NCI-H2171 (cell line): ENCODE data around the gene SGCD.

Source experiments
- DNase-seq: peaks from one replicate; lab custom pipeline; 2025; lab: John Stamatoyannopoulos, UW

SGCD gene

DNA sequence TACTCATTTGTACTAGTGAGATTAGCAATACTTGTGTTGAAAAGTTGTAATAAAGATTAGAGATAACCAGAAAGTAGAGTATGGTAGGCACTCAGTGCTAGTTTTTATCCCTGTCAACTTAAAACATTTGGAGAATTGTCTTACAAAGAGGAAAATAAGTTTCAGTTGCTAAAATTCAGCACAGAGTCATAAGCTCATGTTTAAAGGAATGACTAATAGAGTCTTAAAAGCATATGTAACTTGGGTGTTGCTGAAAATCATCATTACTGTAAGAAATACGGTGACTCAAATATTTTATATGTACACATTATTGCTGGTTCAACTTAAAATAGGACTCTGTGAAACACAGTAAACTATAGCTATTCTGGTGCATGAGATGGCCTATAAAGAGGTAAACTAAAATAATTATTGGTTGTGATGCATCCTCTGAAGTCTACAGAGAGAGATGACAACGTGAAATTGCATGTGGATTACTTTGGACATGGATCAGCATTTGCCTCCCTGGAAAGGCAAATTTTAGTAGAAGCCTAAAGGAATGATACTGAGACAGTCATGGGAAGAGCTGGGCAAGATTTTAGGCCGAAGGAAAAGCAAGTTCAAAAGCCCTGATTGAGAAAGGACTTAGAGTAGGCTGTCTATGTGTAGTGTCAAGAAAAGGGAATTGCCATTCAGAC is 34.6 kb downstream of the SGCD start:
- no peak for DNase-seq

DNA sequence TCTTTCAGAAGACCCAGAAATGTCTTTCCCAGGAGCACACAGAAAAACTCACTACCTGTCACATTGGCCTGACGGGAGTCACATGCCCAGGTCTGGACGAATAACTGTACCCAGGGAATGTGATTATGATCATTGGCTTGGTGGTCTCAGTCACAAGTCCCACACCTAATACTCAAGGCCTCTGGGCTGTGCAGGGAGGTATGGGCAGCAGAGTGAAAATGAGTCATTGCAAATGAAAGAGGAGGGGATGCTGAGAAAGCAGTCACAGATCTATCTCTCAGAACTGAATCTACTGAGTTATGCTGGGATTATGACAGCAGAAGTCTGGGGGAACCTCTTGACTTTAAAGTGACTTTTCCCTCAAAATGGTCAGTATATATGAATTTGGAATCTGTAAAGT is 36.9 kb downstream of the SGCD start:
- no peak for DNase-seq

DNA sequence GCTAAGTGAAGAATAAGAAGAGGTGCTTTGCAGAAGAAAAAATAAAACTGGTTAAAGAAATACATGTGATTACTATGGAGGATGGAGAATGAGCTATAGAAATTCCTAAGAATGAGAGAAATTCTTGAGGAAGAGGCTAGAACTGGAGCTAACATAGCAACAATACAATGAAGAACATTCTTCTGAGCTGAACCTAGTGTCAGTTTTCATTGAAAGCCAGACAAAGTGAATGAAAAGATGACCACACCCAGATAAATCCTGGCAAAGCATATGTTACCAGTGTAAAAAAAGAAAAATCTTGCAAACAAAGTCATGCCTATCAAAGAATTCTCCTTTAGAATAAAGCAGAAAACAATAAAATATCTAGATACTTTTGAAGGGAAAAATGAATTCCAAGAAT is 39.6 kb downstream of the SGCD start:
- DNase-seq, result no peak

DNA sequence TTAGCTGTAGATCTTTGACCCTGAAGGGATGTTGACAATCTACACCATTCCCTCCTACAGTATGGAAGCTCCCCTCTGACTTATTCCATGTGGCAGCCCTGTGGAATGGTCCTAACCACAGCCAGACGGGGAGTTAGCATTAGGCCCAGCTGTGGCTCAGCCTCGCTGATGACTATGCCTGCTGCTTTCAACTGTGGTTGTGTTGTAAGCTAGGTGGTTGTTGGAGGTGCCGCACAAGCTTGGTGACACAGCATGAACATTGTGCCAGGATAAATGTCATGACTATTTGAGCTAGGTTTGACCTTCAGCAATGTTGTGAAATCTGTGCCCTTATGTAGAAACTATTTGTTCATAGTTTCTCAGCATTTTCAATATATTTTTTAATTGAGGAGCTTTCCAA is 40.6 kb downstream of the SGCD start:
- no peak for DNase-seq

DNA sequence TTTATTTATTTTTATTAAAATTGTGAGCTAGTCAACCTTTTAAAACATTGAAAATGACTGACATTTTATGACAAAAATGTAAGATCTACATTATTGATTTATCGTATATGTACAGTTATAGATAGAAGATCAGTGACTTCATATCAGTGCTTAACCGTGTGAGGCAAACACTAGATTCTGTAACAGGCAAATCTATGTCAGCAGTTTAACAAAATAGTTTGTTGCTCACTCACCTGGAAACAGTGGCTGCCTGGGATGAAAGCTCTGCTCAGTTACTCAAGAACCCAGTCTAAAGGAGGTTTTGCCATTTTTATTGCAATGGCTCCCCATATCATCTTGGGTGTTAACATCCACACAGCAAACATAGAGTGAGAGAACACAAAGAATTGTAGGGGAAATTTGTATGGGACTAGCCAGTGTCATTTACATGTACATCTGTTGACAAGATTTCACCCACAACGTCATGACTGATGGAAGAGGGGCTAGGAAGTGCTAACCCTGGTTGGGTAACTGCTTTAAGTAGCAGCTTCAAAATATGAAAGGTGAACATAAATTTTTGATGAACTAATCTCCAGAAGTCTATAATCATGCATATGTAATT is 49.0 kb downstream of the SGCD start:
- no peak for DNase-seq

DNA sequence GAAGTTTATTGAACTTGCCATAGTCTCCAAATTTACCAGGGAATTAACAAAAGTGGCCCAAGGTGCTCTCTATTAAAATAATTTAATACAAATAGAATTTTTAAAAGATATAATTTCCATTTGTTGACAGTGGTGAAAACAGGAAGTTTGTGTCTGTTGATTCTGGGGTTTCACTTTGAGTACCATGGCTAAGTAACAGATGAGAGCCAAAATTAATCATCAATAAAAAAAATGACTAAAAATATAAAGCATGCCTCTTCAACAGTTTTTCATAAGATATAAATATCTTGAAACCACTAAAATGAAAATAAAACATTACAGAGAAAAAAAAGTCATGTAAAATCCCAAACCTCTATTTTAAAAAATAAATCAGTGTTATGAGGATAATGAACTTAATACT is 49.8 kb downstream of the SGCD start:
- no peak for DNase-seq

DNA sequence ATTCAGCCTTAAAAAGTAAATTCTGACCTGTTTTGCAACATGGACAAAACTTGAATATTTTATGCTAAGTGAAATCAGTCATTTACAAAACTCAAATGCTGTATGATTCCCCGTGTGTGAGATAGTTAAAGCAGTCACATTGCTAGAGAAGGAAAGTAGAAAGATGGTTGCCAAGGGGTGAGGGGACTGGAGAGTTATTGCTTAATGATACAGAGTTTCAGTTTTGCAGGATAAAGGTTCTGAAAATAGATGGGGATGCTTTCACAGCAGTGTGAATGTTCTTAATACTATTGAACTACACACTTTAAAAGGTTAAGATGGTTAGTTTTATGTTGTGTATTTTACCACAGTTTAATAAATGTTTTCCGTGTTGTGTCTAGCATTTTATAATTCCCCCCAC is 51.2 kb downstream of the SGCD start:
- no peak for DNase-seq

DNA sequence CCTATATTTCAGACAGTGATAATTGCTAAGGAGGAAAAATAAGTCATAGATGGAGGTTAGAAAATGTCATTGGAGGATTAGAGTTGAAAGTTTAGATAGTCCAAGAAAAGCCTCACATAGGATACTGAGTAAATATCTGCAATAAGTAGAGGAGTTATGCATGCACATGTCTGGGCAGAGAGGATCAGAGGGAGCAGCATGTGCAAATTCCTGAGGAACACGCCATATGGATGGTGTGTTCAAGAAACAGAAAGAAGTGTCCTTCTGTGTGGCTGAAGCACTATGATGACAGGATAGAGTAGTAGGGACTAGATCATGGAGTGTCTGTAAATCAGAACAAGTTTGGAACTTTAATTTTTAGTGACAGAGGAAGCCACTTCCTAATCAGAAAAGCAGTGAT is 52.2 kb downstream of the SGCD start:
- no peak for DNase-seq

DNA sequence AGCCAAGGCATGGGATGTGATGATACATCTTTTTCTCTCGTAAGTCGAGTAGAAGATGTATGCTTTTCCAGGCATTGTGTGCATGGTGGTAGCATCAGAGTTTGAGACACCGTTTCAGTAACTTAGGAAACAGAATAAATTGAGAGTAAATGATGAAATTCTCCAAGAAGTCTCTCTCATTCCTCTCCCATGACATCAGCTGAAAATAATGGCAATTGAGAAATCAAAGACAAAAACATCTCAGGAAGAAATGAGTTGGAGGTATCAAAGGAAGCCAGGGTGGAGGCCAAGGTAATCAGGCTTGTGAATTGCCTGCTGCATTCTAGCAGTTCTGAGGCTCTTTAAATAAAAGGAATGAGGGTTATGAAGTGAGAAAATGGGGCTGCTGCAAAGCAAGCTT is 53.9 kb downstream of the SGCD start:
- no peak for DNase-seq

DNA sequence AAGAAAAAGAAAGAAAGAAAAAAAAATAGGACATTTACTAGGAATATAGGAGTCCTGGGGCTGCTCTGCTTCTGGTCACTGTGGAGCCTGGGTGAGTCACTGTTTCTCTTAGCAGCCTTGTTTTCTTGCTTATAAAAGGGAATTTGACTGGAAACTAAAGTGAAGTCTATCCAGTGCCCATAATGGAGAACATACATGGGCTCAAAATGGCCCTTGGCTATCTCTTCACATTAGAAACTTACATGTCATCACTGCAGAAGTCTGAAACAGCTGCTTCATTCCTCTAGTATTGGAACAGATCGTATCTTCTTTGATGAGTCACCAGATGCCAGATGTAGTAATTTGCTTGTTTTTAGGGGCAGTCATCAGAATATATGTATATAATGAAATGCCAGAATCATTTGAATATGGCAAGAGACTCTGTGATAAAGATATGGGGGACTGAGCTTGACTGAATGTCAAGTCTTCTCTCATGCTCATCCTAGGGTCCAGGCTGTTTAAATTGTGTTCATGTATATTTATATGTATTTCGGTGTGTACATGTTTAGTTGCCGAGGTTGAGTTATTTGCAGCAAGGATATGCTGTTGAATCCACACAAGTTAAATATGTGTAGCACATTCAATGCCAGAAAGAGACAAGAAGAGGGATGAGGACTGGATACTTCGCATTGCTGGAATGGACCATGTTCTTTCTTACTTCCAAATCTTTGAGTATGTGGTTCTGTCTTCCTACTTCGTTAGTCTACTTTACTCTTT is 56.7 kb downstream of the SGCD start:
- no peak for DNase-seq

DNA sequence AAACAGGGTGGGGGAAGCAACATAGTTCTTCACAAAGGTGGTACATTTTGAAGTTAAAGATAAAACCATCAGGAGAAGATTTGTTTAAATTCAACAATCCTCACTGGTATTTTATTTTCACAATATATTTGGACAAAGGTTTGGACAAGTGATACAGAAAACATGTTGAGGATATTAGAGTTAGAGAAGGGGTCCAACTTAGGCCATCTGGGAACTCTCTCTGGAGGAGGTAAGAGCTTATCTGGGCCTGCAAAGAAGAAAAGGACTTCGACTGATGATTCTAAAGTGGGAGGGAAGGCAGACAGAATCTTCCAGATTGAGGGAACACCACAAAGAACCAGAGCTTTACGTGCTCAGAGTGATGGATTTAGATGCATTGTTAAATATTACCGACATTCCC is 58.5 kb downstream of the SGCD start:
- no peak for DNase-seq

DNA sequence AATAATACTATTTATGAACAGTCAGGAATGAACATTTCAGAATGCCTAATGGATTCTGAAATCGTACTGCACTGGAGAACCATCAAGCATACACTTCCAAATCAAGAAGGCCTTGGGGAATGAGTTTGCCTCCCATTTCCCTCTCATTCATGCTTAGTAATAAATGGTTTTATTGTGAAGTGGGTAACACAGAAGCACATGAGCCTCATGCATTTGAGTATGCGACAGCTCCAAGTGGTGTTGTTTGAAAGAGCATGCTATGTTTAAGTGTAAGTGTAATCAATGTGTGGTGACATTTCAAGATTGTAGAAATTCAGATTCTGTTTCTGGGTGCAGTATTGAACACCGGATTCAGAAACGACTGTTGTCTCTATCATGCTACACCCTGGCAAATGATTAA is 60.0 kb downstream of the SGCD start:
- no peak for DNase-seq

DNA sequence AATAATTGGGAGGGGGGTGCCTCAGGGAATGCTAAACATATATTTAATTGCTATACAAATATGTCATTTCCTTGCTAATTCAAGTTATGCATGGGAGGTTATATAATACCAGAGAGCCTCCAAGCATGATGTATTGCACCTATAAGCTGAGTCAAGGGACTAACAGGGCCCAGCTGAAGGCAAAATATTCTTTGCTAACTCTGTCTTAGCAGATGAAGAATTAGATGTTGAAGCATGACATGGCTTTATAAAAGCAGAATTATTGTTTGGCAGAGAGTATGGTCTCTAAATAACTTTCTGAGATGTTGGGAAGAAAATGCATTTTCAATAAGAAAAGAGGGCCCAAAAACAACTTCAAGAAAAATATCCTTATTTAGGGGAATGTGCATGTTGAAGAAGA is 60.4 kb downstream of the SGCD start:
- DNase-seq, result no peak

DNA sequence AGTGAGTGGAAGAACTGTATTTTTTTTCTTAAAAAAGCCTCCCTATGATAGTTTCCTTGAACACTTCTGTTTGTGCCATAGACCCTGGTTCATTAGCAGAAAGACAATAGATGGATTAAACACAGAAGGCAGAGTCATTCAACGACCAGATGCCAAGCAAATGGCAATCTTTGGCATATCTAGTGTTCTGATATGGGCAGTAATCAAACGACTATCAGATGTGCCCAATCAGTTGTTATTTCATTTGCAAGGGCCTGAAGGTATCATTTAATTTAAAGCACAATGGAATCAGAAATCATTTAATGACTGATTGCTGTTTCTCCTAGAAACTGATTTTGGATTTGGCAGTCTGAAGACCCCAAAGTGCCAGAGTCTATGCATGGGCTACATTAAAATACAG is 61.3 kb downstream of the SGCD start:
- no peak for DNase-seq

DNA sequence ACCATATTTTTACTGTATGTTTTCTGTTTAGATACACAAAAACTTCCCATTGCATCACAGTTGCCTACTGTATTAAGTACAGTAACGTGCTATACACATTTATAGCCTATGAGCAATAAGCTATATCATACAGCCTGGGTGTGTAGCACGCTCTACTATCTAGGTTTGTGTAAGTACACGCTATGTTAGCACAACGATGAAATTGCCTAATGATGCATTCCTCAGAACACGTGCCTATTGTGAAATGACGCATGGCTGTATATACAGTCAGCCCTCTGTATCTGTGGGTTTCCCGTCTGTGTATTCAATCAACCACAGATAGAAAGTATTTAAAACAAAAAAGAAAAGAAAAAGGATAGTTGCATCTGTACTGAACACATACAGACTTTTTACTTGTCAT is 64.2 kb downstream of the SGCD start:
- DNase-seq, result no peak

DNA sequence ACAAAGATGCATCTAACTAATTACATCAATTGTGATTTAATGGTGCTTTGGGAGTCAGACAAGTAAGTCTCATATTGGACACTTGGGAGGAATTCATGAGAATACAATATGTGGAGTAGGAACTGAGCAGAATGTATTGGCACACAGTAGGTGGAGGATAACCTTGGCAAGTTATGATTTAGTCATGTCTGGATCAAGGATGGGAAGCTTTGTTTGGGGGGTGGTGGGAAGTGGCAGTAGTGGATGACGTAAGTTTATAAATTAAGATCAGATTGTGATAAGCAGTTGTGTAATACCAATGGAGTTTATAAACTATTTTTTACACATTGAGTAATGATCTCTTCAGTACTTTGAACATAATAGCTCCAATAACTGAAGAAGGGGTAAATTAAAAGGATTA is 67.0 kb downstream of the SGCD start:
- DNase-seq, result no peak

DNA sequence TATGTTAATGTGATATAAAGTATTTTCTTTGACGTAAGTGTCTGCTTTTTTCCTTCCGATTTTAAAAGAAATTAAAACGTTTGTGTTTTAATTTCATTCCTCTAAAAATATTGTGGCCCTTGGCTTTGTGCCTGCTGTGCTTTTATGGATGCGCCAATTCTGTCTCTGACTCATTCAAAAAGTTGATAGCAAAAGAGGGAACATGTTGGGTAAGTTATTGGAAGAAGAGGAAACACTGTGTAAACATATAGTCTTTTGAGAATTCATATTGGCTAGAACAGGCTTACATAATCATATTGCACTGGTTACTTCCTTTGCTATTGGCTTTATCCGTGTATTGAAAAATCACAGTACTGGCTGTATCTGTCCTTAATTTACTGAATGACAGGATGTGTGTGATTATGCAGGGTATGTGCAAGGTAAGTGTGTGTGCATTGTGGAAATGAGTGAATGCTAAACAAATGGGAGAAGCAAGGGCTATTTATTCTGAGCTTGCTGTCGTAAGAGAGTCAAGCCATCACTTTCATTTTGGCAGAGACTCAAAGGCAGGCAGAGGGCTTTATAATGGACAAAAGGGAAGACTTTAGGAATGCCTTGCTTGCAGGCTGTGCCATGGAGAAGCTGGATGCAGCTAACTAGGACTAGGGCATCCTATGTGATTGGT is 67.8 kb downstream of the SGCD start:
- DNase-seq, result no peak

DNA sequence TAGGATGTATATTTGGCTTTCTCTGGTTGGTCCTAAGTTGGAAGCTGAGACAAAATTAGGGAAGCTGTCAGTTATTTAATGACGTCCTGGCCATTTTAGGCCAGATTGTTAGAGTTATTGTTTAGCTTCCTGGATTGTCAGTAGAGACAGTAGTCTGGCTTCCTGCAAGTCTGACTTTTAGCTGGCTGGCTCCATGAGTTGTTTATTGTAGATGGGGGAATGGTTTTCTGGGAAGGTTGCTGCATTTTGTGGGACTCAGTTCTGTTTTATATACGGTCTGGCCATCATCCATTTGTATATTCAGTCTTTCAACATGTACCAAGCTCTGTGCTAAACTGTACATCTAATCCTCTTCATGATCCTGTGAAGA is 68.3 kb downstream of the SGCD start:
- no peak for DNase-seq

DNA sequence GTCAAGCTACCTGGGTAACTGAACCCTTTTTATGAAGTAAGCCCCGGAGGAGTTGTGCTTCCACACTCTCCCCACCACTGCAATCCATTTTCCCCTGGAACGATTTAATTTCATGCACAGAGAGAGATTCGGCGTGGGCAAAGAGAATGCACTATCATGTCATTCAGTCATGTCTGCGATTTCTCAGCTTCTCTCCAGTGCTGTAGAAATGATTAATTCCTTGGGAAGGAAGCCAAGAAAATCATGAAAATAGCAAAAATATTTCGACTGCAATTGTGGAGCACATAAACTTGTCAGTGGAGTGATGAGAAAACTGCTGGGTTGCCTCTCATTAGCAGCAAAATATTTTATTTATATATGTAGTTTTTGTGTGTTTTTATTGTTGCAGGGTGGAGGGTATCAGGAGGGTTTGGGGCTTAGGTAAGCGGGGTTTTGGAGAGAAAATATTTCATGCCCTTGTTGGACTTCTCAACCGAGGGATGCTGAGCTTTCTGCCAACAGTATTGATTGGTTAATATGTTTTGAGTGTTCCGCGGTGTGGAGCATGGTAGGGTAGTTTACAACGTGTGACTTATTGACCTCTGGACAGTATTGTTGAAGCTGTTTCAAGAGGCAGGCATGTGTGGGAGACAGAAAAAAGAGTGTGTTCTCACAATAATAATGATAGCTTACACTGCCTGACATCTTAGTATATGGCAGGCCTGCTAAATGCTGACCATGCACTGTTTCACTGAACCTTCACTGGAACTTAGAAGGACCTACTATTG is 69.3 kb downstream of the SGCD start:
- DNase-seq, result no peak

DNA sequence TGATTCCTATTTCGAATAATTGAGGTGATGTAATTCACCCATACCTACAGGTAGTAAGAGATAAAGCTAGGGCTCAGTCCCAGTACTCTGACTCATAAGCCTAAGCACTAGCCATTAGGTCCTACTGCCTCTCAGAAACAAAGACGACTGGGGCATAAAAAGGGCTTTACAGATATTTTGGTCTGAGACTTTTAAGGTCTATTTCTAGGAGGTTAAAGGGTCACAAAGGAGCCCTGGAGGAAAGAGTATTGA is 69.8 kb downstream of the SGCD start:
- no peak for DNase-seq

DNA sequence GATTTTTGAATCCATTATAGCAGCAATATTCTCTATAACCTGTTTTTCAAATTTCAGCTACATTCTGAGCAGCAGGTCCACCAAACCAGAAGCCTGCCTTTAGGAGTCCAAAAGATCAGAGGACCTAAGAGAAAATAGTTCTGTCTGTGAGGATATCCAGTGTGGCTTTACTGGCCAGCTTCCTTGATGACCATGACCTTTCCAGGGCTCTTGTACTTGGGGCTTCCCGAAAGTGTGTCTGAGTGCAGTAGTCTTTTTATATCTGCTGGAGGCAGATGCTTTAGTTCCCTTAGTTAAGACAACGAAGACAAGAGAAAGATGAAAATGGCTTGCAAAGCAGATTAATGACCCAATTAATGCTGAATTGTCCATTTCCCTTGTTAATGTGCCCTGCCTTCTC is 72.4 kb downstream of the SGCD start:
- no peak for DNase-seq

DNA sequence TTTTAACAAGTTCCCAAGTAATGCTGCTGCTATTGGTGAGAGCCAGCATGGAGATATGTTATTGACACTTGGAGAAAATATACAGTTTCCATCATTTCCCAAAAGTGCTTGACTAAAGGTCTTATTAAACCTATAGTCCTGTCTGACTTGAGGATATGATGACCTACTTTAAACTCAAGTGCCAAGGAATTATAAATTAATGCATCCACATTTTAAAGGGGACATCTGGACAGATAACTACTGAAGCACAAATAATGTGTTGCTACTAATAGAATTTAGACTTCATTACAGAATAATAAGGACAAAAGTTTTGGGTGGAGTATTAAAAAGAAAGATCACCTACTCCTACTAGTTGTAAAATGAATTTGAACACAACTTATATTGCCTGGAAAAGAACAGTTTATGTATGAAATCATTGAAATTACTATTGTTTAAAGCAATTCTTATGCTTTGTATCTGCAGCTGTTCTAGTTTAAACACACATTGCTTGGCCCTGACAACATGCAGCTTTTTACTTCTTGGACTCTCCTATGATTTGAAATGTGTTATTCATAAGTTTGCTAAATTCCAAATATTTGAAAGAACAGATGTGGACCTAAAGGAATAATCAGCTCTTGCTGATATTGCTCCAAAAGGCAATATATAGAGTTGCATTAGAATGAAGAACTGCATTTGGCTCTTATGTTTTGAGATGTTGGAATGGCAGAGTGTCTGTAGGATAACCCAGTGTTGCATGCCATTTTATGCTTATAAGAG is 73.4 kb downstream of the SGCD start:
- DNase-seq, result no peak
